DND-41 (cell line): Measurements from ENCODE around the gene NPAS2.

Experiments
- ATAC-seq: fragments of 200-7000 bp; cut with Tn5 transposase; 3 replicates; pipeline ENCODE4 v1.9.1; 2021; ENCODE audit warnings: low read depth; ENCODE audit not compliant: insufficient read depth
- DNase-seq: peaks from one replicate; pipeline ENCODE4 v3.0.0-alpha.2; 2020
- H2AFZ ChIP-seq: 2 replicates; pipeline ENCODE4 v1.6.0; 2012; ENCODE audit warnings: low read depth, low read length
- H3K27ac ChIP-seq: 2 replicates; pipeline ENCODE4 v1.5.1; 2012; ENCODE audit warnings: low read length, inconsistent platforms
- H3K27me3 ChIP-seq: fragments of 200-600 bp; sonication (generic); 2 replicates; pipeline ENCODE4 v1.6.0; 2012; ENCODE audit warnings: low read length, mild to moderate bottlenecking, inconsistent platforms; ENCODE audit not compliant: insufficient read depth, poor library complexity
- H3K36me3 ChIP-seq: 2 replicates; pipeline ENCODE4 v1.5.1; 2012; ENCODE audit warnings: low read length, inconsistent platforms; ENCODE audit not compliant: insufficient read depth
- H3K4me1 ChIP-seq: 2 replicates; pipeline ENCODE4 v1.5.1; 2012; ENCODE audit warnings: mild to moderate bottlenecking, low read length; ENCODE audit not compliant: insufficient read depth
- H3K4me2 ChIP-seq: 2 replicates; pipeline ENCODE4 v1.6.0; 2012; ENCODE audit warnings: mild to moderate bottlenecking, moderate library complexity, low read length, inconsistent platforms; ENCODE audit not compliant: insufficient read depth
- H3K4me3 ChIP-seq, 2 experiments: fragments of 200-600 bp in 1 of 2; shearing (Covaris generic) in 1 of 2; 2 replicates each; pipeline ENCODE4 v1.5.1; 2012 to 2016; ENCODE audit warnings: inconsistent platforms in 2 of 2, low read length in 2 of 2, mild to moderate bottlenecking in 2 of 2, low read depth in 1 of 2, moderate library complexity in 1 of 2
- H3K79me2 ChIP-seq: 2 replicates; pipeline ENCODE4 v1.6.0; 2012; ENCODE audit warnings: low read length, inconsistent platforms; ENCODE audit not compliant: insufficient read depth
- H3K9ac ChIP-seq: 2 replicates; pipeline ENCODE4 v1.6.0; 2012; ENCODE audit warnings: low read depth, mild to moderate bottlenecking, inconsistent platforms, low read length, moderate library complexity
- H3K9me3 ChIP-seq: 2 replicates; pipeline ENCODE4 v1.5.1; 2012; ENCODE audit warnings: low read length, moderate library complexity, mild to moderate bottlenecking, inconsistent platforms; ENCODE audit not compliant: insufficient read depth, severe bottlenecking
- H4K20me1 ChIP-seq: 2 replicates; pipeline ENCODE4 v1.6.0; 2012; ENCODE audit warnings: low read length; ENCODE audit not compliant: insufficient read depth
- EZH2 ChIP-seq: IDR thresholded peaks from 3 replicates; pipeline ENCODE4 v1.6.1; 2012; ENCODE audit warnings: borderline replicate concordance, low read depth, mild to moderate bottlenecking, moderate library complexity, low read length, inconsistent platforms; ENCODE audit not compliant: severe bottlenecking
- TF ChIP-seq, protein P1 (sequence below): IDR thresholded peaks from 2 replicates; pipeline ENCODE4 v1.5.1; 2012; ENCODE audit warnings: borderline replicate concordance, low read length, moderate library complexity, mild to moderate bottlenecking; ENCODE audit not compliant: poor library complexity, severe bottlenecking; ENCODE audit errors: extremely low read depth

The NPAS2 gene

DNA sequence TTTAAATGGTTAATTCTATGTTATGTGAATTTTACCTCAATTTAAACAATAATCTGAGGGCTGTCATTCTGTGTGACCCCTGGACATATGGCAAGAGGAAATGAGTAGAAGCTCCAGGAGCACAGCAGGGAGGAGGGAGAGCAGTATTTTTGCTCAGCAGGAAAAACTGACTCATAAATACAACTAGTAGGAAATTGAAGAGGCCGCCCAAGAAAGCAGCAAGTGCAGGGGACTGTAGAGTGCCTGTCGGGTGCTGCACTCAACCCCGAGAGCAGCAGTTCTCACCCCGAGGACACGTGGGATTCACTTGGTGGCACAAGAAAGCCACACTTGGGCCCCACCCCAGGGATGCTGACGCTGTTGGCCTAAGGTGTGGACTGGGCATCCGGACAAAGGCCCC lies 60.8 kb downstream of the NPAS2 start:
- no peak for DNase-seq

DNA sequence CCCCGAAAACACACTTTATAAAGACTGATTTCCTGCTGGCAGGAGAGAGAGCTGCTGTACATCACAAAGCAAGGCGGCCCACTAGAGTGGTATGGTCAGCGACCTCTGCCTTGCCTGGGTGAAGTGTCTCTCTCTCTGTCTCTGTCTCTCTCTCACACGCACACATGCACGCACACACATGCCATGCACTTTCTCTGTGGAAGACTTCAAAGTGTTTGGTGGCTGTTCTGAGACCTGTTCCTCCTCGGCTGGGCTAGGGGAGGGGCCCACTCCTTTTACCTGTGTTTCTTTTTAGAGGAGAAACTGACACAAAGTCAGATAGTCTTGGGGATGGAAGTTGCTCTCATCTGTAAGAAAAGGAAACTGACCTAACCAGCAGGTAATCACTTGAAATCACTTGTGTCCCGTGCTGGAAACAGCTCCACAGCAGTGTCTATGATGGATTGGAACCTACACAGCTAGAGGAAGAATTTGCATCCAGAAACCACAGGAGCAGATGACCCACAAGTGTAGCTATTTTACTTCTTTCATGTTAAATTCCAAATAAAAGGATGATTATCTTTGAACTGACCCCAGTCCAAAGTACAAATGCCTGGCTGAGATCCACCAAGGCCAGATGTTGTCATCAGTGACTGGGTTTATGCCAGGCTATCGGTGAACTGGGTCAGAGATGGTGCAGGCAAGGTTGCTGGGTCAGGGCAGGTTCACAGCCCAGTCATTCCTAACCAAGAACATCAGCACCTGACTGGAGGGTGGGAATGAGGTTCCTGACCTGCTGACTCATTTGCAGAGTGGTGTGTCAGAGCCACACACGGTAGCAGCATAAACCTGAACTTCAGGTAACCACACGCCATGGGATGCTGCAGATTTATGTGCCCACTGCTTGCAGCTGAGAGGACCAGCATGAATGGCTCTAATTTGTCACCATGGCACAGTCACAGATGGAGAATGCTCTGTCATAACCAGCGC lies 63.0 kb downstream of the NPAS2 start:
- TF ChIP-seq, protein P1, sequence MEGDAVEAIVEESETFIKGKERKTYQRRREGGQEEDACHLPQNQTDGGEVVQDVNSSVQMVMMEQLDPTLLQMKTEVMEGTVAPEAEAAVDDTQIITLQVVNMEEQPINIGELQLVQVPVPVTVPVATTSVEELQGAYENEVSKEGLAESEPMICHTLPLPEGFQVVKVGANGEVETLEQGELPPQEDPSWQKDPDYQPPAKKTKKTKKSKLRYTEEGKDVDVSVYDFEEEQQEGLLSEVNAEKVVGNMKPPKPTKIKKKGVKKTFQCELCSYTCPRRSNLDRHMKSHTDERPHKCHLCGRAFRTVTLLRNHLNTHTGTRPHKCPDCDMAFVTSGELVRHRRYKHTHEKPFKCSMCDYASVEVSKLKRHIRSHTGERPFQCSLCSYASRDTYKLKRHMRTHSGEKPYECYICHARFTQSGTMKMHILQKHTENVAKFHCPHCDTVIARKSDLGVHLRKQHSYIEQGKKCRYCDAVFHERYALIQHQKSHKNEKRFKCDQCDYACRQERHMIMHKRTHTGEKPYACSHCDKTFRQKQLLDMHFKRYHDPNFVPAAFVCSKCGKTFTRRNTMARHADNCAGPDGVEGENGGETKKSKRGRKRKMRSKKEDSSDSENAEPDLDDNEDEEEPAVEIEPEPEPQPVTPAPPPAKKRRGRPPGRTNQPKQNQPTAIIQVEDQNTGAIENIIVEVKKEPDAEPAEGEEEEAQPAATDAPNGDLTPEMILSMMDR: no peak
- no peak for TF ChIP-seq EZH2
- Histone ChIP-seq H3K9ac (no peak overlapping the region), H4K20me1 (no peaks in the 10 kb centered on the region), H3K27ac (no peak overlapping the region), H3K36me3 (no peaks in the 10 kb centered on the region), H3K4me2 (no peak overlapping the region), H3K79me2 (no peaks in the 10 kb centered on the region; the same call in 1 of the 2 replicates), H3K27me3 (no peaks in the 10 kb centered on the region), H2AFZ (no peak overlapping the region), H3K9me3 (no peaks in the 10 kb centered on the region), H3K4me3 (no peak overlapping the region), H3K4me1 (peaks cover 19% of the 10 kb centered on the region)
- ATAC-seq (no peak), DNase-seq (no peak)

More for the DNA sequence above, 60.8 kb downstream of the NPAS2 start:
- TF ChIP-seq, protein P1: no peak
- TF ChIP-seq EZH2: no peak
- peaks cover 39% of the 10 kb centered on the region for H3K4me1 ChIP-seq
- H2AFZ ChIP-seq: no peak overlapping the region
- no peaks in the 10 kb centered on the region for H3K27me3 ChIP-seq
- H3K9ac ChIP-seq: no peak overlapping the region
- no peaks in the 10 kb centered on the region; the same call in 1 of the 2 replicates for H3K79me2 ChIP-seq
- ATAC-seq: no peak
- no peaks in the 10 kb centered on the region for H3K36me3 ChIP-seq
- H3K27ac ChIP-seq: no peak overlapping the region; the same call in 1 of the 2 replicates
- no peak overlapping the region for H3K4me3 ChIP-seq
- no peaks in the 10 kb centered on the region for H4K20me1 ChIP-seq
- no peak overlapping the region for H3K4me2 ChIP-seq
- H3K9me3 ChIP-seq: no peaks in the 10 kb centered on the region

GRCh38 chr2:100884145-100884621 lies 64.2 kb downstream of the NPAS2 start:
- TF ChIP-seq, protein P1: no peak
- no peak for TF ChIP-seq EZH2
- H2AFZ ChIP-seq: no peak overlapping the region
- ATAC-seq (no peak), DNase-seq (no peak)
- no peaks in the 10 kb centered on the region for H3K27me3 ChIP-seq
- H3K9ac ChIP-seq: no peak overlapping the region
- no peak overlapping the region for H3K4me2 ChIP-seq
- no peaks in the 10 kb centered on the region for H4K20me1 ChIP-seq
- peaks cover 6% of the 10 kb centered on the region for H3K4me1 ChIP-seq
- H3K4me3 ChIP-seq: no peak overlapping the region
- H3K9me3 ChIP-seq: no peaks in the 10 kb centered on the region
- no peaks in the 10 kb centered on the region for H3K36me3 ChIP-seq
- no peaks in the 10 kb centered on the region; the same call in 1 of the 2 replicates for H3K79me2 ChIP-seq
- no peak overlapping the region for H3K27ac ChIP-seq
